ENCODE measurements around the gene DAAM2.

The DAAM2 gene

GRCh38 chr6:39885691-39886090 lies 93.5 kb downstream of the DAAM2 start:
- DNase-seq (ENCODE audit: low read depth) = no peak
- no peak for TF ChIP-seq CTCF (IDR thresholded peaks at IDR 0.05; ENCODE audit: low read depth, low read length, missing control alignments)

GRCh38 chr6:39886871-39887270 lies 94.7 kb downstream of the DAAM2 start:
- in situ Hi-C loops (cut with HindIII; ENCODE audit: low sequenced_read_pairs) = loop anchor here (10.0 kb wide), 1 partner anchor 72 kb away; no protein-coding TSS in a partner anchor
- no peak for TF ChIP-seq CTCF (IDR thresholded peaks at IDR 0.05; ENCODE audit: low read depth, low read length, missing control alignments)
- no peak for DNase-seq (ENCODE audit: low read depth)
- H3K4me3 ChIP-seq (ENCODE audit: low read depth, low read length) = no peak overlapping the region

More at GRCh38 chr6:39885691-39886090, 93.5 kb downstream of the DAAM2 start:
- H3K4me3 ChIP-seq (ENCODE audit: low read depth, low read length) = no peak overlapping the region
- in situ Hi-C loops (cut with HindIII; ENCODE audit: low sequenced_read_pairs) = loop anchor here (10.0 kb wide), 1 partner anchor 71 kb away; no protein-coding TSS in a partner anchor

- TF ChIP-seq CTCF (IDR thresholded peaks at IDR 0.05; ENCODE audit: low read depth, low read length, missing control alignments) = no peak
- H3K4me3 ChIP-seq (ENCODE audit: low read depth, low read length) = no peak overlapping the region
- peak; percentile 76 for DNase-seq (ENCODE audit: low read depth)
- in situ Hi-C loops (cut with HindIII; ENCODE audit: low sequenced_read_pairs) = loop anchor here (10.0 kb wide), 1 partner anchor 73 kb away; no protein-coding TSS in a partner anchor
These were observed 95.7 kb downstream of the DAAM2 start for GRCh38 chr6:39887692-39888450.

GRCh38 chr6:39889229-39889628 lies 97.1 kb downstream of the DAAM2 start:
- DNase-seq (ENCODE audit: low read depth) = no peak
- in situ Hi-C loops (cut with HindIII; ENCODE audit: low sequenced_read_pairs) = loop anchor here (10.0 kb wide), 1 partner anchor 74 kb away; no protein-coding TSS in a partner anchor
- H3K4me3 ChIP-seq (ENCODE audit: low read depth, low read length) = no peak overlapping the region
- TF ChIP-seq CTCF (IDR thresholded peaks at IDR 0.05; ENCODE audit: low read depth, low read length, missing control alignments) = no peak

GRCh38 chr6:39891353-39891752 lies 99.2 kb downstream of the DAAM2 start:
- no peak overlapping the region for H3K4me3 ChIP-seq (ENCODE audit: low read depth, low read length)
- no peak for DNase-seq (ENCODE audit: low read depth)
- TF ChIP-seq CTCF (IDR thresholded peaks at IDR 0.05; ENCODE audit: low read depth, low read length, missing control alignments) = no peak
- in situ Hi-C loops (cut with HindIII; ENCODE audit: low sequenced_read_pairs) = no loop called here

GRCh38 chr6:39891976-39892375 lies 99.8 kb downstream of the DAAM2 start:
- TF ChIP-seq CTCF (IDR thresholded peaks at IDR 0.05; ENCODE audit: low read depth, low read length, missing control alignments) = no peak
- in situ Hi-C loops (cut with HindIII; ENCODE audit: low sequenced_read_pairs) = no loop called here
- H3K4me3 ChIP-seq (ENCODE audit: low read depth, low read length) = no peak overlapping the region
- DNase-seq (ENCODE audit: low read depth) = no peak

All from astrocyte of the cerebellum (primary cell).